T-cell (primary cell): ENCODE measurements around the gene KCNG2. TPM values are rescaled to one million over a fixed set of nuclear protein-coding genes. Genes with fewer than 3 reads are reported as not detected.
A peak's percentile ranks its signal among the peaks of the same experiment; 100 is the strongest.

Experiments used
- ATAC-seq, 4 experiments: fragments of 200-7000 bp in 3 of 4; fragments of 150-1000 bp in 1 of 4; cut with Tn5 transposase; replicated peaks in 1 of 4; 1 replicate in 3 of 4; 2 replicates in 1 of 4; pipeline ENCODE4 v1.10.0; 2021; ENCODE audit warnings: moderate library complexity in 3 of 4, mild to moderate bottlenecking in 2 of 4, moderate number of reproducible peaks in 1 of 4
- CTCF ChIA-PET, 2 donors: fragments of 300-600 bp; sonication (Branson Sonifier 250); formaldehyde crosslinking; loops; one replicate each; lab custom pipeline; 2022; ENCODE audit warnings: antibody characterized with exemption in 2 of 2; lab: Charles Lee
- POLR2A ChIA-PET, 2 donors: fragments of 300-600 bp; sonication (Branson Sonifier 250); formaldehyde crosslinking; loops; one replicate each; lab custom pipeline; 2022; ENCODE audit warnings: antibody characterized with exemption in 2 of 2; lab: Charles Lee
- DNase-seq, 35 experiments: peaks; one replicate each; pipeline versions ENCODE4 v3.0.0 to v3.0.0-alpha.2; 2013 to 2023
- H3K27ac ChIP-seq: one replicate; pipeline ENCODE4 v1.5.1; 2013; ENCODE audit warnings: low read length
- H3K27me3 ChIP-seq, 2 experiments: replicated peaks in 1 of 2; 1 replicate in 1 of 2; 2 replicates in 1 of 2; pipeline versions ENCODE4 v1.6.1 to v1.7.0; 2013; ENCODE audit warnings: low read length in 1 of 2, mixed read lengths in 1 of 2; ENCODE audit not compliant: control insufficient read depth in 2 of 2, insufficient read depth in 2 of 2; ENCODE audit errors: extremely low read depth in 1 of 2
- H3K36me3 ChIP-seq, 2 donors: 1 replicate in 1 of 2; 2 replicates in 1 of 2; pipeline versions ENCODE4 v1.6.1 to v1.7.0; 2013; ENCODE audit warnings: low read length in 1 of 2; ENCODE audit not compliant: control insufficient read depth in 2 of 2, insufficient read depth in 1 of 2; ENCODE audit errors: extremely low read depth in 1 of 2
- H3K4me1 ChIP-seq, 2 experiments: 1 replicate in 1 of 2; 2 replicates in 1 of 2; pipeline versions ENCODE4 v1.6.1 to v1.7.0; 2013; ENCODE audit warnings: low read length in 2 of 2, mixed read lengths in 1 of 2; ENCODE audit not compliant: insufficient read depth in 2 of 2, control insufficient read depth in 1 of 2; ENCODE audit errors: extremely low read depth in 1 of 2
- H3K4me3 ChIP-seq, 2 donors: 1 replicate in 1 of 2; 2 replicates in 1 of 2; pipeline versions ENCODE4 v1.5.1 to v1.7.0; 2013; ENCODE audit warnings: mild to moderate bottlenecking in 2 of 2, low read length in 1 of 2, moderate library complexity in 1 of 2; ENCODE audit not compliant: control insufficient read depth in 1 of 2; ENCODE audit errors: extremely low read depth in 1 of 2
- H3K9me3 ChIP-seq: 2 replicates; pipeline ENCODE4 v1.7.0; 2013
- H3K27ac Mint-ChIP-seq, 2 donors: one replicate each; pipeline ENCODE4 v1.8.0; 2020 to 2021; ENCODE audit warnings: mild to moderate bottlenecking in 2 of 2, mixed read lengths in 2 of 2
- H3K27me3 Mint-ChIP-seq, 2 donors: one replicate each; pipeline ENCODE4 v1.8.0; 2021 to 2022; ENCODE audit warnings: mixed read lengths in 2 of 2
- H3K36me3 Mint-ChIP-seq: one replicate; pipeline ENCODE4 v1.8.0; 2021; ENCODE audit warnings: mixed read lengths
- H3K4me1 Mint-ChIP-seq, 3 donors: one replicate each; pipeline ENCODE4 v1.8.0; 2020 to 2022; ENCODE audit warnings: mixed read lengths in 3 of 3, mild to moderate bottlenecking in 1 of 3
- H3K4me3 Mint-ChIP-seq, 3 donors: one replicate each; pipeline ENCODE4 v1.8.0; 2020 to 2022; ENCODE audit warnings: mild to moderate bottlenecking in 3 of 3, mixed read lengths in 3 of 3, moderate library complexity in 3 of 3
- H3K9me3 Mint-ChIP-seq, 3 donors: one replicate each; pipeline ENCODE4 v1.8.0; 2020 to 2022; ENCODE audit warnings: mixed read lengths in 3 of 3
- WGBS: methylation state at CpG from one replicate; pipeline ENCODE4 v1.1.5; 2013; ENCODE audit warnings: missing lambda C conversion rate; ENCODE audit not compliant: insufficient coverage; 5-methylcytosine and 5-hydroxymethylcytosine counted together
- total RNA-seq, 35 experiments: library from RNA in 6 of 35; stranded (reverse) in 6 of 35; fragments of 120-200 nt in 1 of 35; gene quantifications; one replicate each; pipeline versions ENCODE4 v1.2.1 to v1.2.4 and lab custom pipeline; 2013 to 2026

Gene KCNG2
- total RNA-seq, 5 donors from 2014 or later (not counting 1 experiment from before 2014, with no cell fraction given): not detected

- Histone ChIP-seq H3K9me3 (no peaks in the 10 kb centered on the region), H3K36me3 (no peaks in the 10 kb centered on the region), H3K4me3 (no peak overlapping the region), H3K4me1 (peaks cover 2 to 18% of the 10 kb centered on the region in 2 experiments), H3K27me3 (peaks cover 0 to 36% of the 10 kb centered on the region in 2 experiments), H3K27ac (no peak overlapping the region)
- ATAC-seq (no peak), DNase-seq (no peak)
- 93% methylated on average over 16 of the region's 18 CpGs for WGBS
- Mint-ChIP-seq H3K27me3 (peaks cover 17 to 29% of the 10 kb centered on the region in 2 donors), H3K4me3 (no peak overlapping the region), H3K4me1 (peaks cover 19 to 27% (median 24%) of the 10 kb centered on the region in 3 donors), H3K9me3 (no peaks in the 10 kb centered on the region), H3K27ac (no peak overlapping the region), H3K36me3 (no peaks in the 10 kb centered on the region)
- POLR2A ChIA-PET: interaction anchor here in 1 of 2 donors (0.8 kb wide), 1 partner anchor 314 kb away, joined by 3 read pairs; no protein-coding TSS in a partner anchor
- CTCF ChIA-PET: no interaction called here
These were observed 4.6 kb downstream of the KCNG2 start for GRCh38 chr18:79802298-79802697.

- Histone ChIP-seq H3K27me3 (peaks cover 0 to 29% of the 10 kb centered on the region in 2 experiments), H3K4me1 (peaks cover 2 to 15% of the 10 kb centered on the region in 2 experiments), H3K4me3 (no peak overlapping the region), H3K36me3 (no peaks in the 10 kb centered on the region), H3K27ac (no peak overlapping the region), H3K9me3 (no peaks in the 10 kb centered on the region)
- Mint-ChIP-seq H3K4me3 (no peak overlapping the region), H3K9me3 (no peaks in the 10 kb centered on the region), H3K27me3 (peaks cover 14 to 27% of the 10 kb centered on the region in 2 donors), H3K36me3 (no peaks in the 10 kb centered on the region), H3K27ac (no peak overlapping the region), H3K4me1 (peaks cover 17 to 25% (median 20%) of the 10 kb centered on the region in 3 donors)
- CTCF ChIA-PET: no interaction called here
- no peak for DNase-seq
- 89% methylated on average over 14 of the region's 14 CpGs for WGBS
- POLR2A ChIA-PET: no interaction called here
- no peak for ATAC-seq
These were observed 5.9 kb downstream of the KCNG2 start for GRCh38 chr18:79803611-79804051.

- Mint-ChIP-seq H3K27ac (no peak overlapping the region), H3K9me3 (no peaks in the 10 kb centered on the region), H3K27me3 (peaks cover 10 to 22% of the 10 kb centered on the region in 2 donors), H3K36me3 (no peaks in the 10 kb centered on the region), H3K4me3 (no peak overlapping the region), H3K4me1 (peaks cover 13 to 21% (median 18%) of the 10 kb centered on the region in 3 donors)
- Histone ChIP-seq H3K27me3 (peaks cover 0 to 23% of the 10 kb centered on the region in 2 experiments), H3K4me1 (peaks cover 2 to 10% of the 10 kb centered on the region in 2 experiments), H3K36me3 (no peaks in the 10 kb centered on the region), H3K4me3 (no peak overlapping the region), H3K27ac (no peak overlapping the region), H3K9me3 (no peaks in the 10 kb centered on the region)
- CTCF ChIA-PET: no interaction called here
- DNase-seq (peak in 4 of 35 experiments; percentile 17 to 43 (median 22)), ATAC-seq (peak in 1 of 4 experiments; percentile 72)
- 59% methylated on average over 12 of the region's 15 CpGs for WGBS
- POLR2A ChIA-PET: no interaction called here
These were observed 6.5 kb downstream of the KCNG2 start for GRCh38 chr18:79804130-79804787.

GRCh38 chr18:79805211-79805887 lies 7.6 kb downstream of the KCNG2 start:
- H3K4me1 Mint-ChIP-seq: peaks cover 3 to 14% (median 9%) of the 10 kb centered on the region in 3 donors
- POLR2A ChIA-PET: no interaction called here

GRCh38 chr18:79805926-79806487 lies 8.3 kb downstream of the KCNG2 start:
- Mint-ChIP-seq H3K36me3 (no peaks in the 10 kb centered on the region), H3K4me3 (no peak overlapping the region), H3K9me3 (no peaks in the 10 kb centered on the region), H3K27me3 (peaks cover 0 to 14% of the 10 kb centered on the region in 2 donors), H3K27ac (peak overlapping the region in 1 of 2 donors; percentile 68), H3K4me1 (peaks cover 3 to 14% (median 9%) of the 10 kb centered on the region in 3 donors)
- no peaks in the 10 kb centered on the region for H3K36me3 ChIP-seq
- ChIA-PET POLR2A (no interaction called here), CTCF (no interaction called here)
- peaks cover 0 to 17% of the 10 kb centered on the region in 2 experiments for H3K27me3 ChIP-seq
- ATAC-seq: no peak
- WGBS: 78% methylated on average over 13 of the region's 16 CpGs
- DNase-seq: no peak
- H3K9me3 ChIP-seq: no peaks in the 10 kb centered on the region
- H3K27ac ChIP-seq: no peak overlapping the region
- H3K4me3 ChIP-seq: no peak overlapping the region
- H3K4me1 ChIP-seq: peaks cover 0 to 10% of the 10 kb centered on the region in 2 experiments

More at GRCh38 chr18:79805211-79805887, 7.6 kb downstream of the KCNG2 start:
- Mint-ChIP-seq H3K27me3 (peaks cover 0 to 17% of the 10 kb centered on the region in 2 donors), H3K4me3 (no peak overlapping the region), H3K36me3 (no peaks in the 10 kb centered on the region), H3K9me3 (no peaks in the 10 kb centered on the region), H3K27ac (peak overlapping the region in 1 of 2 donors; percentile 68)
- WGBS: 69% methylated on average over 8 of the region's 18 CpGs
- DNase-seq: no peak
- ATAC-seq: no peak
- peaks cover 0 to 10% of the 10 kb centered on the region in 2 experiments for H3K4me1 ChIP-seq
- H3K4me3 ChIP-seq: no peak overlapping the region
- no peaks in the 10 kb centered on the region for H3K9me3 ChIP-seq
- H3K27ac ChIP-seq: no peak overlapping the region
- no peaks in the 10 kb centered on the region for H3K36me3 ChIP-seq
- H3K27me3 ChIP-seq: peaks cover 0 to 22% of the 10 kb centered on the region in 2 experiments
- CTCF ChIA-PET: no interaction called here
